NCI-H748 (cell line): Measurements from ENCODE around the gene TWIST2.

Source experiments
- DNase-seq: peaks from one replicate; lab custom pipeline; 2025; ENCODE audit not compliant: unreplicated experiment; lab: John Stamatoyannopoulos, UW

TWIST2 gene

GRCh38 chr2:238952261-238952919, 104.5 kb downstream of the TWIST2 start:
- no peak for DNase-seq

DNA sequence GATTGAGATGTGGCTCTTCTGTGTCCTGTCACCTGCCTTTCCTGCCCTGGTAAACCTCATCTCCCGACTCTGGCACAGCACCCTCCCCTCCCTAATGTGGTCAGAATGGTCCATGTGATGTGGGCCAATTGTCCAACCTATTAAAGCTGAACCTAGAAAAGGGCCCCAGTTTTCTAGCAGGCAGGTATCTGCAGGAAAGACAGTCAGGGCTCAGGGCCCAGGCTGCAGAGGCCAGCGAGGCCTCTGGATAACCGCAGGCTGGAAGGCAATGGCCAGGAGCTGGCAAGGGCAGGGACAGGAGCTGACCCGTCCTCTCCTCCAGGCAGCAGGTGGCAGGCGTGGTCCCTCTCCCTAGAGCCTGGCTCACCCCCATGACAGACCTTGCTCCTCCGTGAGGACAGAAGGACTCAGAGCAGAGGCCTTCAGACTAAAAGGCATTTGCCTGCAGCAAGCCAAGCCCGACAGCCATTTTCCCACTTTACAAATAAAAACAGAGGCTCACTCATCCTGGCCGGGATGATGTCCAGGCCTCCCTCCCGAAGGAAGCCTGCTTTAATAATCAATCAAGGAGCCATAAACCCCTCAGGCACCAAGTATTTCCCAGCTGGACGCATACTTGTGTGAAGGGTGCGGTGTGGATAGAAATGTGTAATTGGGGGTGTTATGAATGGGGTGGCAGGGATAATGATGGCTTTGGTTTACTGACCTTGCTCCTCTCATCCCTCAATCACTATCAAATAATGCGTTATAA, 107.1 kb downstream of the TWIST2 start:
- DNase-seq: no peak

GRCh38 chr2:238955648-238956531, 108.0 kb downstream of the TWIST2 start:
- DNase-seq: no peak

DNA sequence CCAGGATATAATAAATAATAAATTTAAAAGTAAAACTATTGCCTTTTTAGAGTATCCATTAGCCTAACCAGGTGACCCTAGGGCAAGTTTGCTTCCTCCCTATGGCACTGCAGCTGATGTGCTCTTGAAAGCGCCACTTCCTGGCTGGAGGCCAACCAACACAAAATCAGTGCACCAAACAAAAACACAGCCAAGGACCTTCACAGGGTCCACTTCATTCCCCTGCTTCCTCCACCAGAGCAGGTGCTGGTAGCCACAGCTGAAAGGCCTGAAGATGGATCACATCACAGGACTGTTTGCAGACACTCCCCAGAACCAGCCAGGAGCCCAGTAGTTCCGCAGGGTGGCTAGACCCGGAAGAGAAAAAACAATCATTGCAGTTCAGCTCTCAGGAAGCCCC, 108.8 kb downstream of the TWIST2 start:
- DNase-seq: peak; percentile 56
